Gastroesophageal sphincter (tissue), 3 donors: ENCODE data around the gene MAGEA4.

Experiments
- EP300 ChIP-seq: sonication (generic); formaldehyde crosslinking; IDR thresholded peaks from one replicate; pipeline ENCODE4 v1.6.1; 2017; ENCODE audit warnings: antibody characterized with exemption, mild to moderate bottlenecking
- TF ChIP-seq, protein P1 (sequence below), 4 experiments: fragments of 200-600 bp in 2 of 4; fragments of 450-650 bp in 2 of 4; sonication (generic) in 1 of 4; IDR thresholded peaks; one replicate each; pipeline ENCODE4 v1.5.1; 2017 to 2019; ENCODE audit warnings: antibody characterized with exemption in 4 of 4, mild to moderate bottlenecking in 2 of 4, moderate library complexity in 2 of 4

DNA sequence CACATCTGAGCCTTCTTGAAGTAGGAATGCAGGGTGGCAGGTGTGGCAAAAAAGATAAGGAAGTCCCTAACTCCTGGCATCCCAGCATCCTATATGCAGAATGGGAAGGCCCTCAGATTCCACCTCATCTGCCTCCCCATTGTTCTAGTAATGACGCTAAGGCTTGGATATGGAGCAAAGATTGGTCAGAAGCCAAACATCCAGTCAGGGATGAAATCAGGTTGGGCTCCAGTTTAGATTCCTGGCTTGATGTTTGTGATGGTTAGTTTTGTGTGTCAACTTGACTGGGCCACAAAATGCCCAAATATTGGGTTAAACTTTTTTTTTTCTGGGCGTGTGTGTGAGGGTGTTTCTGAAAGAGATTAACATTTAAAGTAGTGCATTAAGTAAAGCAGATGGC lies 39.6 kb upstream of the MAGEA4 start:
- TF ChIP-seq EP300: no peak
- TF ChIP-seq, protein P1, sequence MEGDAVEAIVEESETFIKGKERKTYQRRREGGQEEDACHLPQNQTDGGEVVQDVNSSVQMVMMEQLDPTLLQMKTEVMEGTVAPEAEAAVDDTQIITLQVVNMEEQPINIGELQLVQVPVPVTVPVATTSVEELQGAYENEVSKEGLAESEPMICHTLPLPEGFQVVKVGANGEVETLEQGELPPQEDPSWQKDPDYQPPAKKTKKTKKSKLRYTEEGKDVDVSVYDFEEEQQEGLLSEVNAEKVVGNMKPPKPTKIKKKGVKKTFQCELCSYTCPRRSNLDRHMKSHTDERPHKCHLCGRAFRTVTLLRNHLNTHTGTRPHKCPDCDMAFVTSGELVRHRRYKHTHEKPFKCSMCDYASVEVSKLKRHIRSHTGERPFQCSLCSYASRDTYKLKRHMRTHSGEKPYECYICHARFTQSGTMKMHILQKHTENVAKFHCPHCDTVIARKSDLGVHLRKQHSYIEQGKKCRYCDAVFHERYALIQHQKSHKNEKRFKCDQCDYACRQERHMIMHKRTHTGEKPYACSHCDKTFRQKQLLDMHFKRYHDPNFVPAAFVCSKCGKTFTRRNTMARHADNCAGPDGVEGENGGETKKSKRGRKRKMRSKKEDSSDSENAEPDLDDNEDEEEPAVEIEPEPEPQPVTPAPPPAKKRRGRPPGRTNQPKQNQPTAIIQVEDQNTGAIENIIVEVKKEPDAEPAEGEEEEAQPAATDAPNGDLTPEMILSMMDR (IDR thresholded peaks at IDR 0.05): no peak
